ENCODE results near the gene MYNN. TPM values are rescaled to one million over a fixed set of nuclear protein-coding genes. Genes with fewer than 3 reads are reported as not detected.
A peak's percentile ranks its signal among the peaks of the same experiment; 100 is the strongest.

MYNN gene
- total and polyA plus RNA-seq, 2 of the 13 experiments (the other 11 are each of a cell fraction or from before 2014, with no cell fraction given): 10.4 to 17.6 TPM

GRCh38 chr3:169772897-169773816, at the start of gene MYNN (continued):
- TF ChIP-seq, protein P1, sequence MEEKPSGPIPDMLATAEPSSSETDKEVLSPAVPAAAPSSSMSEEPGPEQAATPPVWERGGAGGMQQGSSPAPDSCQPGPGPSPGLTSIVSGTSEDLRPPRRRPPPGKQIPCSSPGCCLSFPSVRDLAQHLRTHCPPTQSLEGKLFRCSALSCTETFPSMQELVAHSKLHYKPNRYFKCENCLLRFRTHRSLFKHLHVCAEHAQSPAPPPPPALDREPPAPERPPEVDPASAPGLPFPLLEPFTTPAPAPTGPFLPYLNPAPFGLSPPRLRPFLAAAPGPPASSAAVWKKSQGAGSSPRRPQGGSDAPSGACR (CRISPR knock-in tag; IDR thresholded peaks at IDR 0.05): no peak; the same call in 1 of the 2 replicates
- TF ChIP-seq ZNF564 (CRISPR knock-in tag; IDR thresholded peaks at IDR 0.05) (peak; percentile 67; the same call in 1 of the 2 replicates), PTBP1 (IDR thresholded peaks at IDR 0.05; ENCODE audit: low read depth, low read length, poor library complexity, severe bottlenecking) (no peak), SRSF1 (optimal IDR thresholded peaks at IDR 0.05; ENCODE audit: low read depth, low read length) (peak; percentile 90), PITX1 (CRISPR knock-in tag; IDR thresholded peaks at IDR 0.05) (peak; percentile 30; the same call in 1 of the 2 replicates), GZF1 (CRISPR knock-in tag; IDR thresholded peaks at IDR 0.05) (peak; percentile 76; the same call in 1 of the 2 replicates), TBX2 (CRISPR knock-in tag; IDR thresholded peaks at IDR 0.05; ENCODE audit: borderline replicate concordance) (peak; percentile 60; the same call in 1 of the 2 replicates), RCOR2 (CRISPR knock-in tag; IDR thresholded peaks at IDR 0.05) (peak; percentile 17; the same call in 1 of the 2 replicates), ZNF576 (CRISPR knock-in tag; IDR thresholded peaks at IDR 0.05) (no peak), SNAI1 (CRISPR knock-in tag; IDR thresholded peaks at IDR 0.05; ENCODE audit: borderline replicate concordance) (peak; percentile 88; the same call in 1 of the 2 replicates), ZSCAN21 (CRISPR knock-in tag; IDR thresholded peaks at IDR 0.05; ENCODE audit: borderline replicate concordance) (peak; percentile 82), CENPX (CRISPR knock-in tag; IDR thresholded peaks at IDR 0.05) (no peak), BORCS8-MEF2B (CRISPR knock-in tag; IDR thresholded peaks at IDR 0.05) (peak; percentile 45; the same call in 1 of the 2 replicates), TEF (CRISPR knock-in tag; IDR thresholded peaks at IDR 0.05) (0 out of 2 replicates have a peak, but pooled peaks have one; percentile 54), ZNF124 (CRISPR knock-in tag; IDR thresholded peaks at IDR 0.05) (peak; percentile 77; the same call in 1 of the 2 replicates), NR1H2 (CRISPR knock-in tag; IDR thresholded peaks at IDR 0.05; ENCODE audit: borderline replicate concordance, low read depth) (no peak; the same call in 1 of the 2 replicates)
- TF ChIP-seq, protein P2, sequence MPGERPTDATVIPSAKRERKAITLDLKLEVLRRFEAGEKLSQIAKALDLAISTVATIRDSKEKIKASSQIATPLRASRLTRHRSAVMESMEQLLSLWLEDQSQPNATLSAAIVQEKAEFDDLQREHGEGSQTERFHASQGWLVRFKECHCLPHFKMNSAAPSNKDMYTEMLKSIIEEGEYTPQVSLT (CRISPR knock-in tag; IDR thresholded peaks at IDR 0.05; ENCODE audit: borderline replicate concordance, low read depth): no peak
- TF ChIP-seq, protein P3, sequence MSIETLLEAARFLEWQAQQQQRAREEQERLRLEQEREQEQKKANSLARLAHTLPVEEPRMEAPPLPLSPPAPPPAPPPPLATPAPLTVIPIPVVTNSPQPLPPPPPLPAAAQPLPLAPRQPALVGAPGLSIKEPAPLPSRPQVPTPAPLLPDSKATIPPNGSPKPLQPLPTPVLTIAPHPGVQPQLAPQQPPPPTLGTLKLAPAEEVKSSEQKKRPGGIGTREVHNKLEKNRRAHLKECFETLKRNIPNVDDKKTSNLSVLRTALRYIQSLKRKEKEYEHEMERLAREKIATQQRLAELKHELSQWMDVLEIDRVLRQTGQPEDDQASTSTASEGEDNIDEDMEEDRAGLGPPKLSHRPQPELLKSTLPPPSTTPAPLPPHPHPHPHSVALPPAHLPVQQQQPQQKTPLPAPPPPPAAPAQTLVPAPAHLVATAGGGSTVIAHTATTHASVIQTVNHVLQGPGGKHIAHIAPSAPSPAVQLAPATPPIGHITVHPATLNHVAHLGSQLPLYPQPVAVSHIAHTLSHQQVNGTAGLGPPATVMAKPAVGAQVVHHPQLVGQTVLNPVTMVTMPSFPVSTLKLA (IDR thresholded peaks at IDR 0.05): peak; percentile 21; the same call in 1 of the 2 replicates
- TF ChIP-seq, protein P4, sequence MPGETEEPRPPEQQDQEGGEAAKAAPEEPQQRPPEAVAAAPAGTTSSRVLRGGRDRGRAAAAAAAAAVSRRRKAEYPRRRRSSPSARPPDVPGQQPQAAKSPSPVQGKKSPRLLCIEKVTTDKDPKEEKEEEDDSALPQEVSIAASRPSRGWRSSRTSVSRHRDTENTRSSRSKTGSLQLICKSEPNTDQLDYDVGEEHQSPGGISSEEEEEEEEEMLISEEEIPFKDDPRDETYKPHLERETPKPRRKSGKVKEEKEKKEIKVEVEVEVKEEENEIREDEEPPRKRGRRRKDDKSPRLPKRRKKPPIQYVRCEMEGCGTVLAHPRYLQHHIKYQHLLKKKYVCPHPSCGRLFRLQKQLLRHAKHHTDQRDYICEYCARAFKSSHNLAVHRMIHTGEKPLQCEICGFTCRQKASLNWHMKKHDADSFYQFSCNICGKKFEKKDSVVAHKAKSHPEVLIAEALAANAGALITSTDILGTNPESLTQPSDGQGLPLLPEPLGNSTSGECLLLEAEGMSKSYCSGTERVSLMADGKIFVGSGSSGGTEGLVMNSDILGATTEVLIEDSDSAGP (CRISPR knock-in tag; IDR thresholded peaks at IDR 0.05; ENCODE audit: borderline replicate concordance): peak; percentile 91; the same call in 1 of the 2 replicates
- TF ChIP-seq, protein P5, sequence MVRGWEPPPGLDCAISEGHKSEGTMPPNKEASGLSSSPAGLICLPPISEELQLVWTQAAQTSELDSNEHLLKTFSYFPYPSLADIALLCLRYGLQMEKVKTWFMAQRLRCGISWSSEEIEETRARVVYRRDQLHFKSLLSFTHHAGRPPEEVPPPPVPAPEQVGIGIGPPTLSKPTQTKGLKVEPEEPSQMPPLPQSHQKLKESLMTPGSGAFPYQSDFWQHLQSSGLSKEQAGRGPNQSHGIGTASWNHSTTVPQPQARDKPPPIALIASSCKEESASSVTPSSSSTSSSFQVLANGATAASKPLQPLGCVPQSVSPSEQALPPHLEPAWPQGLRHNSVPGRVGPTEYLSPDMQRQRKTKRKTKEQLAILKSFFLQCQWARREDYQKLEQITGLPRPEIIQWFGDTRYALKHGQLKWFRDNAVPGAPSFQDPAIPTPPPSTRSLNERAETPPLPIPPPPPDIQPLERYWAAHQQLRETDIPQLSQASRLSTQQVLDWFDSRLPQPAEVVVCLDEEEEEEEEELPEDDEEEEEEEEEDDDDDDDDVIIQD (CRISPR knock-in tag; IDR thresholded peaks at IDR 0.05; ENCODE audit: low read depth): peak; percentile 42; the same call in 1 of the 2 replicates
